ENCODE measurements around the gene ISOC1.

The ISOC1 gene

DNA sequence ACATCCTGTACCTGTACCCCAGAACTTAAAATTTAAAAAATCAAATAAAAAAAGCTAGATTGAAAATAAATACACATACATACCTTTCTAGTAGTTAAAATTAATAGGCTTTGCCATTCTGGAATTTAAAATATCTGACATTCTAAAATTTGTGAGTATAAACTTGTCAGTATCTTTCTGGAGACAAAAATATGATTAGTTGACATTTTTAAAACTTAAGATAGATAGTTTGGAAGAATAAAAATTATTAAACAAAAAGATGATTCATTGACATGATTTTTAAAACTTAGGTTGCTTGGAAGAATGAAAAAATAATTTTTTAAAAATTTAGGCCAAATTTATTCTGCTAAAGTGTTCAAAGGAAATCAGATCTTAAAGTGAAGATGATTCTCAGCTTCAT, 43.1 kb downstream of the ISOC1 start:
- no peak for DNase-seq

DNA sequence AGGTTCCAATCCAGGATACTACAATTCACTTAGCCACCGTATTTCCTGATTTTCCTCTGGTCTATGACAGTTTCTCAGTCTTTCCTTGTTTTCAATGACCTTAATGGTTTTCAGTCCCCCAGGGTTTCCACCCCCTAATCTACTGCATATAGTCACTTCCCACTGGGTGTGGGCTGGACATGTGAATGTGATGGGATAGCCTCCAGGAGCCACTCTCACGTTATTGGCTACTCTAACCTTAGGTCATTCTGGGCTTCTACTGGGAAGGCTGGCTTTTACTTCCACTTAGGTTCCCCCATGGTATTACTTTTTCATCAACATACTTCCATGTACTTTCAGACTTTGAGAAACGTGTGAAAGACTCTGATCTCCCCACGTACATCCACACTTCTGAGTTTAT, 46.5 kb downstream of the ISOC1 start:
- DNase-seq, result no peak

DNA sequence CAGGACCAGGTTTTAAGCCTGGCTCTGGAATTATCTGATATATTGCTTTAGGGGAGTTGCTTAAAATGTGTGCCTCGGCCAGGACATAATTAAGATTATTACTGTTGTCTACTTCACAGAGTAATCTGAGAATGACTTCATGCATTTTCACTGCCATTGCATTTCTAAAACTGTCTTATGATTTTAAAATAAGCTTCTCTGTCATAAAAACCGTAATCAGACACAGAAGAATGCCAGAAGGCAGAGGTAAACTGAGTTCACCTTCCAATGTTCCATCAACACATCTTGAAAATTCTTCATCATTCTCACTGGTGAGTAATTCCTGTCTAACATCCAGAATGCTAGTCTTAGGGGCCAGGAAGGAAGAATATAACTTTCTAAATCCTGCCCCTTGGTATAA, 47.1 kb downstream of the ISOC1 start:
- DNase-seq, result no peak

DNA sequence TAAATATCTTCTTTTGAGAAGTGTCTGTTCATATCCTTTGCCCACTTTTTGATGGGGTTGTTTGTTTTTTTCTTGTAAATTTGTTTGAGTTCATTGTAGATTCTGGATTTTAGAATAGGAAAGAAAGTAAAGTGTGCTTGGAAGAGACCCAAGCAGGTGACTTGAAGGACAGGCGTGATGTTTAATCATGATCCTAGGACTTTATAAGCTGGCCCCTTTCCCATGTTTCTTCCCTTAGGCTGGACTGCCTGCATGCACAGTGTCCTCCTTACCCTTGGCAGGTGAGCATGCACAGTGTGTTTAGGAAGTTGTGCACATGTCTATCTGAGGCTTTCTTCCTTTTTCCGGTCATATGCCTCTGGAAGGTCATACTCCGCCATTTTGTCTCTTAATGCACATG, 61.3 kb downstream of the ISOC1 start:
- no peak for DNase-seq

DNA sequence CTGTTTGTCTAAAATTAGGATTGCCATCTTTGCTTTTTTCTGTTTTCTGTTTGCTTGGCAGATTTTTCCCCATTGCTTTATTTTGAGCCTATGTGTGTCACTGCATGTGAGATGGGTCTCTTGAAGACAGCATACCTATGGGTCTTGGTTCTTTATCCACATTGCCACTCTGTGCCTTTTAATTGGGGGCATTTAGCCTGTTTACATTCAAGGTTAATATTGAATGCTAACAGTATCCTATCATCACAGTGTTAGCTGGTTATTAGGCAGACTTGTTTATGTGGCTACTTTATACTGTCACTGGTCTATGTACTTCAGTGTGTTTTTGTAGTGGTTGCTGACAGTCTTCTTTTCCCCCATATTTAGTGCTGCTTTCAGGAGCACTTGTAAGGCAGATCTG, 67.3 kb downstream of the ISOC1 start:
- DNase-seq, result no peak
